ENCODE data around the gene STRAP.

STRAP gene

GRCh38 chr12:15882118-15882971 lies at the start of gene STRAP:
STRAP (plus strand) TSS chr12:15882387; CDS start chr12:15882708, 321 bp downstream.
- DNase-seq (ENCODE audit: low read depth in 2 of 2), result peak; percentile 91 to 94

GRCh38 chr12:15834575-15834974 lies 47.6 kb upstream of the STRAP start:
- DNase-seq (ENCODE audit: low read depth in 2 of 2), result no peak

DNA sequence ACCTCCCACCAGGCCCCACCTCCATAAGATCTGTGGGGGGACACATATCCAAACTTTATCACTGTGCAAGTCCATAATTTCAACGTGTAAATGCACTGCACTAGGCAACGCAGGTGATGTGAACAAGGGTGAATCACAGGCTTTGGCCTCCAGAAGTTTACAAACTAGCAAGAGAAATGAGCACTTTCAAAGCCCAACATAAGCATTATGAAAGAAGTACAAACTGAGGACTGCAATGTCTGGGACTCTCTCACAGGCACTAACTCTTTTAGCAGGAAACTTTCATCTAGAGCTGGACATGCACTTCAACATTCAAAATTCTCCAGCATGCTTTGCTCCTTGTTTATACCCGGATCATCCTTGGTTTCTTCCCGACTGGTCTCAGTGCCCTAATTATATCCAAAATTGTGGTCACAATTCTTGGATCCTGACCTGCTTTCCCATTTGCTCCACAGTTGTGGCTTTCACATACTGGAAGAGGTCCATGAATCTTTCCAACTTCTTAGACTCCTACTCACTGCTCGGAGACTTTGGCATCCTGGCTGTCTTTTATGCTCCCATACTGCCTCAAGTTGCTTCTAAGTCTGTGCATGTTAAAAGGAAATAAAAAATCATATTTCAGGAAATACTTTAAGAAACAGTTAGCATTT lies 44.9 kb upstream of the STRAP start:
- no peak for DNase-seq (ENCODE audit: low read depth in 2 of 2)

GRCh38 chr12:15839041-15839440 lies 43.1 kb upstream of the STRAP start:
- DNase-seq (ENCODE audit: low read depth in 2 of 2), result no peak

DNA sequence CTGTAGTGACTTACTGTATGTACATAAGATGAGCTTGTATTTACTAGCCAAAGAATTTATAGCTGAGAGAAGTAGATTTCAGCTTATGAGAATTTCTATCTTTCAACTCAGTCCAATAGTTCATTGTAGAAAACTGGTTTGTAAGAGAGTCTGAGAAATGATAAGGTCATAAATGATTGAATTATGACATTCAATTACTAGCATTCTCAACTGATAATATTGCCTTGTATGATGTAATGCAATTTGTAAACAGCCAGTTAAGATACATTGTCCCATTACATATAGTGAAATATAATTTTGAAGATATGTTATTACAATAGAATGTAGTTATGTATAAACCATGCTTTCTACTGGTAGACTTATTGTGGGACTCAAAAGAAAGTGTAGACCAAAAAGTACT lies 42.5 kb upstream of the STRAP start:
- DNase-seq (ENCODE audit: low read depth in 2 of 2), result no peak

DNA sequence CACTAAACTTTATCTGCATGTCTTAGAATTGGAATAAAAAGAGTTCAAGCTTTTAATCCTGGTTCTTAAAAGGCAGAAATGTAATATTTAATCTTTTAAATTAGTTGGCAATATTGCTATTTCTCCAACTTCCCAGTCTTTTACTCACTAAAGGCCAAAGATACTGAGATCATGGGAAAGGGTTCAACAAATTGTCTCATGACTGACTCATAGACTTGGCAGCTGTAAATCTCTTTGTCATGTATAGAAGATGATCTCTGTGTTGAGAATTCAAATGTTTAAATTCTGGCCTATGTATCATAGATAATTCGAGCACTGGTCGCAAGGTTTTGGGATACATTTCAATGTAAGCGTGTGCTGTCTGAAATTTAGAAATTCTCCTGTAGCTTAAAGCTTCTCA lies 40.1 kb upstream of the STRAP start:
- no peak for DNase-seq (ENCODE audit: low read depth in 2 of 2)

DNA sequence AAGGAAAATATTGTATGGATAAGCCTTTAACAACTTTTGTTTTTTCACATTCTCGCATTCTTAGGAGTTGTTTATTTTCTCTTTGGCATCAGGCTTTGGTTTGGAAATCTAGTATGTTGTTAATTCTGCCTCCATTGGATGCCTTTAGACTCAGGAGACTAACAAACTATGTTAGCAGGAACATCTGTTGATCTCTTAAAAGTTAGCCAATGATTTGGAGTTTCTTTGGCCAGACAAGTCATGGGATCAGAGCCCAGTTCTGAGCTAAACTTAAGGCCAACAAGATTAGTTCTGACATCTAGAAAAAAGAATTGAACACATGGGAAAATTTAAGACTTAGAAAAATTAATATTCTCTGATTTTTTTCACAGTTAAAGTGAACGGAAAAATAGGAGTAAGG lies 35.3 kb upstream of the STRAP start:
- DNase-seq (ENCODE audit: low read depth in 2 of 2), result no peak

GRCh38 chr12:15848606-15849005 lies 33.6 kb upstream of the STRAP start:
- DNase-seq (ENCODE audit: low read depth in 2 of 2), result no peak

DNA sequence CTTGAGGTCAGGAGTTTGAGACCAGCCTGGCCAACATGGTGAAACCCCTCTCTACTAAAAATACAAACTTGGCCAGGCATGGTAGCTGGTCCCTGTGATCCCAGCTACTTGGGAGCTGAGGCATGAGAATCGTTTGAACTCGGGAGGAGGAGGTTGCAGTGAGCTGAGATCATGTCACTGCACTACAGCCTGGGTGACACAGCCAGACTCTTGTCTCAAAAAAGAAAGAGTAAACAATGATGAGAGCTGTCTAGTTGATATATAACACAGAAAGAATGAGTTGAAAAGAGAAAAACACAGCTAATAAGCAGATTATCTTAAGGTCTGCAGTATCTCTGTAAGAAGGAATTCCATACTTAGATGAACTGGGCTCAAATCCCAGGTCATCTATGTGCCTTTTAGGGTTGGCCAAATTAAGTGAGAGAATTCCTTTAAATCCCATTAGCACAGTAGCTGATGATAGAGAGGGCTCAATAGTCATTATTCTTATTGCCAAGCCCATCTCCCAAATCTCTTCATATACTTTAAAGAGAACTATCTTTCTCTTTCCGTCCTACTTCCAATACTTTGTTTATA lies 31.1 kb upstream of the STRAP start:
- no peak for DNase-seq (ENCODE audit: low read depth in 2 of 2)

DNA sequence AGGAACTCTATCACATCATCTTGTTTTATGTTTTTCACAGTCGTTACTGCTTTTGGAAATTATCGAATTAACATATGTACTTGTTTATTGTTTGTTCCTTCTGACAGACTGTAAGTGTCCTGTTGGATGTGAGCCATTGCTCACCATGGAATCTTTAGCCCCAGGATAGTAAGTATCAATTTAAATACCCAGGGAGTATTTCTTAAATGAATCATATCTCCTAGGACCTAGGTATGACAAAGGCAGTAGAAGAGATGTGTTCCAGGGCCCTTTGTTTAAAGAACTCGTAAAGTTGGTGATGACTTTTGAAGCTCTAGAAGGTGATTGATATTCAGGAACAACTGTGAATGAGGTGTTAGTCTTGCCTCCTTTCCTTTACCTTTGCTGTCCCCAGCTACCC lies 30.3 kb upstream of the STRAP start:
- no peak for DNase-seq (ENCODE audit: low read depth in 2 of 2)

DNA sequence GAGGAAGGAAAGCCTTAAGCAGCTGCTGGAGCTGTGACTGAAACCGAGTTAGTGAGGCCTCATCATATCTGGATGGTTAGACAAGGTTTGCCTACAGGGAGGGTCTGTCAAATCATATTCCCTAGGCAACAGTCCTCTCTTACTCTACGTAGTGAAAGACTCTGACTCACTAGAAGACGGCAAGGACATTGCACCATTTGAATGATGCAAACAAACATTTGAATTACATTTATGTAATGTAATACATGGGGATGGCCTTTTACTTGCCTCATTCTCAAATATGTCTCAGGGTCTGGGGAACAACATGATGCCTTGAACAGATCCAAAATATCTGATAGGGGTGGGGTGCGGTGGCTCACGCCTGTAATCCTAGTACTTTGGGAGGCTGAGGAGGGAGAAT lies 29.8 kb upstream of the STRAP start:
- no peak for DNase-seq (ENCODE audit: low read depth in 2 of 2)

GRCh38 chr12:15853877-15854276 lies 28.3 kb upstream of the STRAP start:
- no peak for DNase-seq (ENCODE audit: low read depth in 2 of 2)

DNA sequence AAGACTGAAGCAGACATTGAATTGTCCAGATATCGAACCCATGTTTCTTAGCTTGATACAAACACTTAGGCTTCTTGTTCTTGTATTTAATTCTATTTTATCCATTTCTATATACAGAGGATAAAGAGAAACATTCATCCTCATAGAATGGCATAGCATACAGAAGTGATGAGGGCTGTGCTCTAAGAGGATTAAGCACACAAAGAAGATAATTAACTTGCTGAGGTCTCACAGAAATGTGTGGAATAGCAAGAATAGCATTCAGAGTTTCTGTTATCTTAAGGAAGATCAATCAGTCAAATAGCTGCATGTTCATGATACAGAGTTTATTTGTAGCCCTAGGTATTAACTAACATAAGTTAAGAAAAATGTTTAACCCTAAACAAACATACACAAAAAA lies 27.3 kb upstream of the STRAP start:
- no peak for DNase-seq (ENCODE audit: low read depth in 2 of 2)

DNA sequence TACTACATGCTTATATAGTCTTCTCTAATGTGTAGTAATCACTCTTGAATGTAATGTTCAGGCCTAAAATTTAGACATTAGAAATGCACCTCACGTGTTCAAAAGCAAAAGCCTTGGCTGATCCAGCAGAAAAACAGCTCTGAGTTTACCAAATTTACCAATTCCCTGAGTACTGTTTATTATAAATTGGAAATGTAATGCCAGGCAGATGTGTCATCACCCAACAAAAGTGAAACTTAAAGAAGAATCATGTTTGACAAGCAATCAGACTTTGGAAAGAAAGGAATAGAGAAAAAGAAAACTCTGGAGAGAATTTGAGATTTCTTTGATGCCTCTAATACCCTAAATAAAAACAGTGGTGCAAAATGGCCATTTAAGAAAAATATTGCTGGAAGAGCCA lies 26.5 kb upstream of the STRAP start:
- DNase-seq (ENCODE audit: low read depth in 2 of 2), result no peak

DNA sequence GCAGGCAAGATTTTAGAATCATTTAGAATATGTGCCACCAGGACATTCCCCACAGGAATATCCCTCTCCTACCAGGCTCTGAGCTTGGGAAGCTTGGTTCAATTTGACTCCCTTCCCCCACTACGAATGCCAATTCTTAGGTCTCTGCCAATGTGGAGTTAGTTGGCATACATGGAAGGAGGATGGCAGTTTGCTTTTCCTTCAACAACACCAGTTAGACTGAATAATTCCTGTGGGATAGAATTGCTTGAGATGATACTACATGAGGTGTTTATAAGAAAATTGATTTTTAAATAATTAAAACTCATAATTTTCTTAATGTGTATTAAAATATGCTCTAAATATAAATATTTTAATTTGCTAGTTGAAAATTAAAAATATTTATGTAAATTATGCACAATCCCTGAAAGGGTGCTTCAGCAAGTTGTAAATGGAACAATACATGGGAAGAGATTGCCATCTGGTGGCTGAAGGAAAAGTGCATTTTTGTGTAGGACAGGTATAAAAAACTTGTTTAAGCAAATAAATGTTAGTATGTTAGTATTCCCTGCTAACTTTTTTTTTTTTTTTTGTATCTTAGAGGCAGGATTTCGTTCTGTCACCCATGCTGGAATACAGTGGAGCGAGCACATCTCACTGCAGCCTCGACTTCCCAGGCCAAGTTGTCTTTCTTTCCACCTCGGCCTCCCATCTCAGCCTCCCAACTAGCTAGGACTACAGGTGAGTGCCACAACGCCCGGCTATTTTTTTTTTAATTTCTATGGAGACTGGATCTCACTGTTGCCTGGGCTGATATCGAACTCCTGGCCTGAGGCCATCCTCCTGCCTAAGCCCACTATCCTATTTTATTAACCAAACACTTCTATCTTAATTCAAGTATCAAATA lies 25.8 kb upstream of the STRAP start:
- DNase-seq (ENCODE audit: low read depth in 2 of 2), result peak in 1 of 2 donors; percentile 31

DNA sequence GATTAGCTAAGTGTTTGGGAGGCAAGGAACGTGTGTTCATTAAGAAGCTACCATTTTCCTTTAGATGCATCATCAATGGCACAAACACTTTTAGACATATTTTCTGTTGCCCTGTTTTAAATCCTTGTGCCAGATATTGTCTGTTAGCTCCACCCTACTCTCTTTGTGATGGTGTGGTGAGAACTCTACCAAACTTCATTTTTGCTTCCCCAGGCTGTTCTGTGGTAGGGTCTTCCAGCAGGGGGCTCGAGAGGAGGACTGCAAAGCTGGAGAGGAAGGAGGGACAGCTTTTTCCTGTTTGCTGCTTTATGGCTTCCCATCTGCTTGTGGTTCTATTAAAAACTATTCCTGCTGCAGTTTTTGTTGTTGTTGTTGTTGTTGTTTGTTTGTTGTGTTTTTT lies 23.8 kb upstream of the STRAP start:
- no peak for DNase-seq (ENCODE audit: low read depth in 2 of 2)

- DNase-seq (ENCODE audit: low read depth in 2 of 2), result no peak
Observed at GRCh38 chr12:15859116-15859515, 23.1 kb upstream of the STRAP start.

DNA sequence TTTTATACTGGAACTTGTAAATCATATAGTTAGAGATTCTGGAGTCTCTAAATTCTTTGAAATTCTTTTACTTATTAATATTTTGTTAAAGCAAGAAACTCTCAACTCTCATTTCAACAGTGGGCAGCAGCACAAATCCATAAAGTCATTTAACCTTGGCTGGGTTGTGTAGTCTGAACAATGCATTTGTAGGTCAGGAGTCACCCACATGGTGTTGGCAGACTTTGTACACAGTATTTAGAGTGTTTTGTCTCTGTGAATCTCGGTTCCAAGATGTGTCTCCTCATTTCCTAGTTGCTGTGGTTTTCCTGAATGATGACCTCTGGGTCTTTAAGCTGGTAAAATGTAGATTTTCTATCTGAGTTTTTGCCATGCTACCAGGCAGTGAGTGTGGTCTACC lies 20.8 kb upstream of the STRAP start:
- DNase-seq (ENCODE audit: low read depth in 2 of 2), result no peak

DNA sequence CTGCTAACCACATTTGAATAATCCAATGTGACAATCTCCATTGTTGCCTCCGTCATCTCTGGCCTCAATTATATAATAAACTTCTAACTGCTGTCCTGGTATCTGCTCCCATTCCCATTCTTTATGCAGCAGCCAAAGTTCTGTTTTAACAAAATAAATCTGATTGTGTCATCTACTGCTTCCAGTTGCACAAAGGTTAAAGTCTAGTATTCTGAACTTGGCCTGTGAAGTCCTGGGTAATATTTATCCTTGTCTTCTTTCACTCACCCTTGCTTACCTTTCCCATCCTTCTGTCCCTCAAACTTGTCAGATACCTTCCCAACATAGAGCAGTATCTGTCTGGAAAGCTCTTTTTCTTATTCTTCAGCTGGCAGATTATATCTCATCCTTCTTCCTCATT lies 19.3 kb upstream of the STRAP start:
- no peak for DNase-seq (ENCODE audit: low read depth in 2 of 2)

DNA sequence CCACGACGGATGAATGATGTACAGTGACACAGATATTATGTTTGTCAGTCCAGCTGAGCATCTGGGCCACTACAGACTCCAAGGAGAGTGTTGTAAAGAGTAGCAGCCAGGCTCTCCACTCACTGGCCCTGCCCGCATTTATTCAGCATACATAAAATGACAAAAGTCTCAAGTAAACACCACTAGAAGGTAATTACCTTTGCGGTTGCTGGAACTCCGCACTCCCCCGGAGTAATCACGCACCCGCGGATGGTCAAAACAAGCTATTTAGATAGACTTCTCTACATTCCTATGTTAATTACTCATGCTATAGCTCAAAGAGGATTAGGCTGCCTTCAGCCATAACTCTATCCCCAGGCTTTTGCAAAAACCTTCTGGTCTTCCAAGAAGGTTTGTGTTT lies 18.8 kb upstream of the STRAP start:
- DNase-seq (ENCODE audit: low read depth in 2 of 2), result no peak

DNA sequence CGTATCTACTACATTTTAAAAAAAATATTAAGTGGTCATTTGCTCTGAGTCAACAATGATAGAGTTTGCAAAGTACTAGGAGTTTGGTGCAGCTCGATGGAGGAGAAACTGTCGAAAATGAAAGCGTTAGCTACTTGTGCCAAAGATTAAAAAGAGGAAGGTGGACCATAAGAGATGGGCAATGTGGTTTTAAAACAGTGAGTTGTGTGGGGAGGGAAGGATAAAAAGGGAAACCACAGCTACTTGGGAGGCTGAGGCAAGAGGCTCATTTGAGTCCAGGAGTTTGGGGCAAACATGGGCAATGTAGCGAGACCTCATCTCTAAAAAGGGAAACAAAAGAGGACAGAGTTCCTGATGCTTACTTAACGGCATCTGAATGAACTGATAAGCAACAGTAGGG lies 18.2 kb upstream of the STRAP start:
- DNase-seq (ENCODE audit: low read depth in 2 of 2), result no peak

GRCh38 chr12:15868186-15868585 lies 14.0 kb upstream of the STRAP start:
- DNase-seq (ENCODE audit: low read depth in 2 of 2), result no peak
